ENCODE data around the gene SIGLEC5.

GRCh38 chr19:51590441-51590840, 39.8 kb downstream of the SIGLEC5 start:
- TF ChIP-seq EZH2 (IDR thresholded peaks at IDR 0.05; ENCODE audit: low read depth, unreplicated experiment) (no peak), CTCF (conservative IDR thresholded peaks at IDR 0.05; ENCODE audit: low read depth in 2 of 2) (no peak), POLR2AphosphoS5 (IDR thresholded peaks at IDR 0.05; ENCODE audit: low read depth) (no peak), REST (IDR thresholded peaks at IDR 0.05; ENCODE audit: unreplicated experiment) (no peak), ZNF331 (CRISPR knock-in tag; IDR thresholded peaks at IDR 0.05; ENCODE audit: low read depth) (no peak), ETS1 (IDR thresholded peaks at IDR 0.05) (no peak), EZH2phosphoT487 (IDR thresholded peaks at IDR 0.05; ENCODE audit: unreplicated experiment) (no peak), NANOG (IDR thresholded peaks at IDR 0.05; ENCODE audit: borderline replicate concordance) (no peak)
